Activated CD4-positive, CD25-positive, alpha-beta regulatory T cell treated with anti-CD3 and anti-CD28 coated beads, Interleukin-2, amount 50 U/mL, for 72 hours (primary cell): ENCODE results near the gene DDX51.
"Not testable (repeated sequence)": the region's sequence is repeated elsewhere in the genome, so short reads cannot be mapped to it uniquely, and the experiment has no call there.

Experiments
- DNase-seq: peaks from one replicate; pipeline ENCODE4 v3.0.0; 2021

Gene DDX51

DNA sequence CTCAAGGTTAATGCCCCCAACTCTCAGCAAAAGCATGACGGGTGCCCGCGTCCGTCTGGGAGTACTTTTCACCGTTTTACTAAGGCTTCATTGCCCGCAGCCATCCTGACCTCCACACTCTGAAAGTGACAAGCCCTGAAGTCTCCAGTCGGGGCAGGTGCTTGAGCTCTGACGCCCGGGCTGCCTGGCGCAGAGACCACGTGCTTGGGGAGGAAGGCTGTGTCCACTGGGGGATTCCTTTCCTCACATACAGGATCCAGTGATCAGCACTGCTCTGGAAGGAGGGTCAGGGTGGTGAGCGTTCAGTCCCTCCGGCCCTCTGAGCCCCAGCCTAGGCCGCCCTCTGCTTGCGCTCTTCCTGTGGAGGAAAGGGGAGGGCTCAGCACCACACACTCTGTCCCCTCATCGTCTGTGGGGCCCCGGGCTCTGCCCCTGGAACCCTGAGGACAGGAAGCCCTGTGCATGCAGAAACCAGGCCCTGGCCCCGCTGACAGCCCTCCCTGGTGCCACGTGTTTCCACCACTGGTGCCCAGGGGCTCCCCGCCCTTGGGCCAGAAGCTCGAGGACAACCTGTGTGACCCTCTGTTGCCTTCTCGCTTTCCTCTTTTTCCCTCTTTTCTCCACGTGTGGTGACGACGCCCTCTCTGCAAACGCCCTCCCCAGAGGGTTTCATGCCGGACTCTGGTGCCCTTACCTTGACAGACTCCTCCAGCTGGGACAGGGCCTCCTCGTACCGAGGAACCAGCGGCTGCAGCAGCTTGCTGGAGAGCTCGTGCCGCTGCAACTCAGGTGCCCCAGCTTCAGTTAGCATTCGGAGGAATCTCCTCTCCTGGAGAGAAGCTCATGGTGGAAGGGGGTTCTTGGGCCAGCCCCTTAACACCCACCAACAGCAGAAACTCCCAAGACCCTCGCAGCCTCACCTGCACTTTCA, 4.9 kb downstream of the DDX51 start:
- DNase-seq, result no peak

DNA sequence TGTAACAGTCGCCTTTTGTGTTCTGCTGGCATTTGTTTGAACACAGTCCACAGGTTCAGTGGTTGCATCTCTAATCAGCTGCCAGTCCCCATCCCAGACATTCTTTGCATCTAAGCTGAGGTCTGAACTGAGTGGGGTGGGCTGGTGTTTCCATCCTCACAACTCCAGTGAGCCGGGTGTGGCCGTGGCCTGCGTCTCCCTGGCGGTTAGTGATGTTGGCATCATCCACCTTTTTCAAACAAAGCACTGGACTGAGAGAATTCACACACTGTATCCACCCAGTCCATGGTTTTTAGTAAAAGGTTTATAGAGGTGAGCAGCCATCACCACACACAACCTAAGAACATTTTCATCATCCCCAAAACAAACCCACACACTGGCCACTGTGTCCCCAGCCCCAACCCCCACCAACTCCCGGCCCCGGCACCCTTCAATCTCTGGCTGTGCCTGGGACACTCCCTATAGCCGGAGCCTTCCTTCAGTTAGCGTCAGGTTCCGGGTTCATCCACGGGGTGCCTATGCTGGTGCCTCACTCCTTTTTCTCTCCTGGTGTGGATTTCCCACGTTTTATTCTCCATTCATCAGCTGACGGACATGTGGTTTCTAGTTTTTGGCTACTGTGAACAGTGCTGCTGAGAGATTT, 6.5 kb downstream of the DDX51 start:
- no peak for DNase-seq

- not testable (repeated sequence) for DNase-seq
Measured at GRCh38 chr12:132136226-132136625, 7.9 kb downstream of the DDX51 start.

DNA sequence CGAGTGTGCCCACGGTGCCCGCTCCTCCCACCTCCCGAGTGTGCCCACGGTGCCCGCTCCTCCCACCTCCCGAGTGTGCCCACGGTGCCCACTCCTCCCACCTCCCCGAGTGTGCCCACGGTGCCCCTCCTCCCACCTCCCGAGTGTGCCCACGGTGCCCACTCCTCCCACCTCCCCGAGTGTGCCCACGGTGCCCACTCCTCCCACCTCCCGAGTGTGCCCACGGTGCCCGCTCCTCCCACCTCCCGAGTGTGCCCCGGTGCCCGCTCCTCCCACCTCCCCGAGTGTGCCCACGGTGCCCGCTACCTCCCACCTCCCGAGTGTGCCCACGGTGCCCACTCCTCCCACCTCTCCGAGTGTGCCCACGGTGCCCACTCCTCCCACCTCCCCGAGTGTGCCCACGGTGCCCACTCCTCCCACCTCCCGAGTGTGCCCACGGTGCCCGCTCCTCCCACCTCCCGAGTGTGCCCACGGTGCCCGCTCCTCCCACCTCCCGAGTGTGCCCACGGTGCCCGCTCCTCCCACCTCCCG, 9.4 kb downstream of the DDX51 start:
- not testable (repeated sequence) for DNase-seq

DNA sequence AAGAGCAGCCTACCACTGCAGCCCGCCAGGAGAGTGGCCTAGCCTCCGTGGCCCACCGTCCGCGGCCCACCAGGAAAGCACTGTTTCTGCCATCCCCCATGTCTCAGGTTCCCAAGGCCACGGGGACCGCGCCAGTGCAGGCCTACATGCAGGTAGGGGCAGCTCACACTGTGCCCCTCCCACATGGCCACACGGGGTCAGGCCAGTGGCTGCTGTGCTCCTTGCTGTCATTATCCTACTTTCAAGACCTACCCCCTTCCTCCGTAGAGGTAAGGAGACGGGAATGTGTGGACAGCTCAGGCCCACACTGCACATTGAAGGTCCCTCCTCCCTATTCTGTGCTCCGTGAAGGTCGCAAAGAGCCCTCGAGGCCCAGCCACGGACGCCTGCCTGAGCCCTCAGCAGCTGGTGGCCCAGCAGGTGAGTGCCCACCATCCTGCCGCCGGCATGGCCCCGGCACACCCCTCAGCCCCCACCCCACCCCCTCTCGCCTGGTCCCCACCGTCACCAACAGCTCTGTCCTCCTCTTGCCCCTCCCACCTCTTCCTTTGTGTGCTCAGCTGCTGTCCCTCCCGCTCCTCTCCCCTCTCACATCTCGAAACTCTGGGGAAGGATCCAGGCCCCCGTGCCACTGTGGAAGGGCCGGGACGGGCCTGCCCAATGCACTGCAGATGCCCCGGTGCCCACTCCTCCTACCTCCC, 10.0 kb downstream of the DDX51 start:
- DNase-seq, result no peak

DNA sequence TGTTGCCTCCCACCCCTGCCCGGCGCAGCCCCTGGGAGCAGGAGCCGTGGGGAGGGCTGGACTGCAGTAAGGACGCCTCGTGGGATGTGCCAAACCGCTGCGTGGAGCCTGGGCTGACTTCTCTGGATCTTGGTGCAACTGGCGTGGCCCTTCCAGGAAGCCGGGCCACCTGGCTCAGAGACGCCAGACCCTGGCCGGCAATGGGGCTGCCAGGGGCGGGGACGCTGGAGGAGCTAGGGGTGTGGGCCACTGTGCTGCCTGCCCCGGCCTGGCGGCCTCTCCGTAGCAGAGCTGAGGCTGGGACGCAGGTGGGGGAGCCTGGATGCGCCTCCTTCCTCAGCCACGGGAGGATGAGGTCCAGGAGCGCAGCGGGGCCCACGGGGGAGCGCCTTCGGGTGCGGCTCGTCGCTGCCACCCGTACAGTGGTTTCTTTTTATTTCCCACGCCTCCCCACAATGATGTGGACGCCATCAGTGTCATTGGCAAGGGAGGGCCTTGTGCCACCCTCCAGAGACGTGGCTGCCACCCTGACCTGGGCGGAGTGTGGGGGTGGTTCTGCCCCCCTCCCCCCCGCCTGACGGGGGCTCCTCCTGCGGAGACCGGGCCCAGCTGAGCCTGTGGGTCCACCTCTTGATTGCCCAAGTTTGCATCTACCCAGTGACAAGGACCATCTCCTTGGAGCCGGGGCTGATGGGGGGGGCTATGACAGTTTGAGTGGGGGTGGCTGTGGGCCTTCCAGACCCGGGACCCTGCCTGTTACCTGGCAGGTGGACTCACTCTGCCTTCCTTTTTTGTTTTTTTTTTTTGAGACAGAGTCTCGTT, 11.3 kb downstream of the DDX51 start:
- no peak for DNase-seq

DNA sequence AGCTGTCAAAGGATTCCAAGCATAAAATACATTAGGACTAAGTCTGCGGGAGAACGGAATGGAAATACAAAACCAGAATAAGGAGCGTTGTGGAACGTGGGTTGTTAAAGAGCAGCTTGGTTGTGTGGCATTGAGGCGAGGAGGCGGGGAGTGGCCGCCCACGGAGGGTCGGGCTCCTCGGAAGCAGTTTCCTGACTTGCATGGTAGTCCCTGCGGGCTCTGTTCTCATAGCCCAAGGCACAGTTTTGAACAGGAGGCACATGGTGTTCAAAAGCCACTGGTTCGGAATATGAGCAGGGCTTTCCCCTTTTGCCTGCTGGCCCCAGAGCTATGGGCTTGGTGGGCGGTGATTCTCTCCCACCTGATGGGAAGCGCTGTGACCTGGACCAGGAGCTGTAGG, 12.2 kb downstream of the DDX51 start:
- no peak for DNase-seq

DNA sequence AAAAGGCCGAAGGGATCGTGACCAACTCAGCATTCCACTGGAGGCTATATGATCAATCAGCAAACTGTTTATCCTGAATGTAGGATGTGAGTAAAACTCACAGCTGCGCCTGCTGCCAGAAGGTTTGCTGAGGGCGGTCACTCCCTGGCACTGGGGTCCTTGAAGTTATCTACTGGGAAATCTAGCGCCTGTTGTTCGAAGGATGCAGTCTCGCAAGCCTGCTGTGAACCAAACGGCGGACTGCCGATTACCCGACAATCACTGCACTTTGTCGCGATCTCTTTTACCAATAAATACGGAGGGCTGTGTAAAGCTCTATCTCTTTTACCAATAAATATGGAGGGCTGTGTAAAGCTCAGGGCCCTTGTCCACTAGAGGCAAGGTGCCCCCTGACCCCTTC, 12.9 kb downstream of the DDX51 start:
- no peak for DNase-seq

DNA sequence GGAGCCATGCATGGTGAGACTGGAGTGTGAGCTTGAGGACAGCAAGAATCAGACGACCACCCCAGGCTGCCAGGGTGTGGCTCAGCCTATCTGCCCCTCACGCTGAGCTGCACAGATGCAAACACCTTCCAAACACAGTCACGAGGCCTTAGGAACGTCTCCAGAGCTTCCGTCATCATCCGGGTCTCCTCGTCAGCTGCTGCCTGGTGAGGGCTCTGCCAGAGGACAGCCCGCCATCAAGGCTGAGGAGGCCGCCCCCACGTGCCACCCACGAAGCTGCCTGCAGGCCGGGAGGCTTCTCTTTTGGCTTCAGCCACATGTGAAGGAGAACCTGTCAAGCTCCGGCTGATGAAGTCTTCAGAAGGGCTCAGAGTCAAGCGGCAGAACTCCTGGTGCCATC, 13.4 kb downstream of the DDX51 start:
- DNase-seq, result no peak

DNA sequence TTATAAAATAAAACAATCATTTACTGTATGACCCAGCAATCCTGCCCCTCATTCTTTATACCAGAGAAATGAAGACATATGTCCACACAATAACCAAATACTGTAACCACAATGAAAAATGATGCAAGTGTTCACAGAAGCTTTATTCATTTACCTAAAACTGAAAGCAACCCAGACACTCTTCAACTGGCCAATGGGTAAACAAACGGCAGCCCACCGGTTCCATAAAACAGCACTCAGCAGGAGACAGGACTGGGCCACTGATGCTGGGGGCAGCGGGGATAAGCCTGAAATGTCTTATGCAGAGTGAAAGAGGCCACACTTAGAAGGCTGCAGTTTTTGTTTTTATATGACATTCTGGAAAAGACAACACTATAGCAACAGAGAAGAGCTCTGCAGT, 15.1 kb downstream of the DDX51 start:
- DNase-seq, result no peak

DNA sequence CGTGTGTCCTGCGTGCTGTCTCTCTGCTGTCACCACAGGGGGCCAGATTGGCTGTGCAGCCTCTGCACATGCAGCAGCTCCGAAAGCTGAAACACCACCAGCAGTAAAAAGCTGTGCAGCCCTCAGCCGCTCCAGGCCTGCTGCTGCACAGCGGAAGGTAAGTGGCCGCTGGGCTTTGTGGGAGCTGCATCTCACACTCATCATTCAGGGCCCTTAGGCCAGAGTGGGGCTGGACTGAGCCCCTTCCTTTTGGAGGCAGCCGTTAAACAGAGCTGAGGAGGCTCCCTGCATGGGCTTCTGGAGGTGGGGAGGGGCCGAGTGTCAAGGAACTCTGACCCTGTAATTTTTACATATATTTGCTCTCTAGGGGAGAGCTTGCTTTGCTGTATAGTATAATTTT, 17.1 kb downstream of the DDX51 start:
- DNase-seq, result no peak

DNA sequence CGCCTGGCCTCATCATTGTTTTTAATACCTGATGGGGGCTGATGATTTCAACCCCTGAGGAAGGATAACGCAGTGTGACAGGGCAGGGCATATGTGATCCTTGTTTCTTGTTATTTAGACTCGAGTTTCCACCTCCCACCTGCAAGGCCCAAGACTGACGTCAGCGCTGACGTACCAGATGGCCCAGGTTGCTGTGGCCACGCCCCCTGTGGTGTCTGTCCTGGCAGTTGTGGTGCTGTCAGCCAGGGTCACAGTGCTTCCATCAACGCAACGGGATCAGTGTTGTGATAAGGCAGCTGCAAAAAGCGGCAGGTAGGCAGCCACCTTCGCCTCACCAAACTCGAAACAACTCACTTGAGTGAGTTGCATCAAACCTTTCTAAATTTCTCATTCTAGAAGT, 18.4 kb downstream of the DDX51 start:
- DNase-seq, result no peak

DNA sequence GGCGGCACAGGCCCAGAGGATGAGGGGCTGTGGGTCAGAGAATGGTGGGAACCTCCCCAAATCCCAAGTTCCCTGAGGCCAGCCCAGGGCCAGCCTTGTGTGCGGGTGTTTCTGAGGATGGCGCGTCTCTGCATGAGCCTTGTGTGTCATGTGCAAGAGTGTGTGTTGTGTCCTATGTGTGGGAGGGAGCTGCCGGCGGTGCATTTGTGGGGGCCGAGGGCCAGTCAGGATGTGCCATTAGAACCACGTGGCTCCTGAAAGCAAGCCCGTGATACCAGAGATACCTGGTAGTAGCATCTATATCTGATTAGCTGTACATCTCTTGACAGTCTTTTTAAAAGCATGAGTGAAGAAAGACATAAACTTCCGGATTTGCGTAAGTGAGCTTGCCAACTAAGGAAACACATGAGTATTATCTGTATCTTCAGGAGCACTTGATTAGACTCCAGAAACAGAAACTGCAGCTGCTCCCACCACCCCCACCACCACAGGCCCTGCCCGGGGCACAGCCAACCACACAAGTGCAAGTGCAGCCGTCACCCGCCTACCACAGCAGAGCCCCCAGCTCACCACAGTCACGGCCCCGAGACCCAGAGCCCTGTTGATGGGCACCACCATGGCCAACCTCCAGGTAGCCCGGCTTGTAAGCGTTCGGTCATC, 19.2 kb downstream of the DDX51 start:
- no peak for DNase-seq

DNA sequence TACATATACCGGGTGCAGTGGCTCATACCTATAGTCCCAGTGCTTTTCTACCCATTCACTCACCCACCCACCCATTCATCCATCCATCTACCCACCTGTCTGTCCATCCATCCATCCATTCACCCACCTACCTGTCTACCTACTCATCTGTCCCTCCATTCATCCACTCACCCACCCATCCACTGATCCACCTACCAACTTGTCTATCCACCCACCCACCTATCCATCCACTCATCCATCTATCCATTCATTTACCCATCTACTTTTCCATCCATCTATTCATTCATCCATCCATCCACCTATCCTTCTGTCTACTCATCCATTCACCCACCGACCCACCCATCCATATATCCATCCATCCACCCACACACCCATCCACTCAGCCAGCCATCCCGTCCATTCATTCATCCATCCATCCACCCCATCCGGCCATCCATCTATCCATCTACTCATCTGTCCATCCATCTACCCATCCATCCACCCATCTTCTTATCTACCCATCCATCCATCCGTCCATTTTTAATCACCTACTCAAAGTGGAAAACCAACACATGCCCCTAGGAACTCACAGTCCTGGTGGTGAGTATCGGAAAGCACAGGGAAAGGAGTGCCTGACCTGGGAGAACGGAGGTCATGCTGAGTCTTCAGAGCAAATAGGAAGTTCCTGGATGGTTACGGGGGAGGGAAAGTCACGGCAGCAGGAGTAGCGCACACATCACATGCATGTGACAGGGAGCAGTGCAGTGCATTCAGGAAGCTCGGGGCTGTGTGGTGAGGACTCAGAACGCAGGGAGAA, 20.0 kb downstream of the DDX51 start:
- DNase-seq, result no peak

DNA sequence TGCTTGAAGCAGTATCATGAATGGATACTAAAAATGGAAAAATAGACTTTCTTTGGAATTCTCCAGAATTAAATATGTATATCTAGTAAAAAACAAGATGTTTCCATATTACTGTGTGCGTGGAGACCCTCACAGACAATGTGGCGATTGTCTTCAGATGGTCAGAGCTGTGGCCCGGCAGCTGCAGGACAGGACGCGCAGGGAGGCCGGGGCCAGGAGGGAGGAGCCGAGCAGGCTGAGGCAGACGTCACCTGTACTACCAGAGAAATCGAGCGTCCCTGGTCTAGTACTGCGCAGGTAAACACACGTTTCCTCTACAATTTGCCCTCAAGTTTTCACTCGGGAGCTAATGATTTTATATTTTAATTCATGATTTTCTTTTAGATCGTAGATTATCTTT, 22.8 kb downstream of the DDX51 start:
- no peak for DNase-seq

GRCh38 chr12:132118876-132119275, 25.2 kb downstream of the DDX51 start:
- no peak for DNase-seq

DNA sequence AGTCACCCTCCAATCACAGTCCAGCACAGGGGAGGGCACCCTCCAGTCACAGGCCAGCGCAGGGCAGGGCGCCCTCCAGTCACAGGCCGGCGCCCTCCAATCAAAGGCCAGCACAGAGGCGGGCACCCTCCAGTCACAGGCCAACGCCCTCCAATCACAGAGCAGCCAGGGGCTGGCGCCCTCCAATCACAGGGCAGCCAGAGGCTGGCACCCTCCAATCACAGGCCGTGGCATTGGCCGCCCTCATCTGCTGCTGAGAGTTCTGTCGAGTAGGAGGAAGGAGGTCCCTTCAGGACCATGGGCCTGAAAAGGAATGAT, 26.6 kb downstream of the DDX51 start:
- no peak for DNase-seq

- no peak for DNase-seq
Measured at GRCh38 chr12:132116709-132117557, 27.2 kb downstream of the DDX51 start.

- DNase-seq, result no peak
Measured at GRCh38 chr12:132115500-132115899, 28.6 kb downstream of the DDX51 start.

GRCh38 chr12:132114667-132115066, 29.5 kb downstream of the DDX51 start:
- DNase-seq, result no peak
